Liver (tissue), 2 donors: ENCODE measurements around the gene COMTD1.

Experiments used
- CTCF ChIP-seq: fragments of 150-350 bp; IDR thresholded peaks from 2 replicates; pipeline ENCODE4 v1.5.1; 2017; ENCODE audit warnings: improper control_type of control experiment, low read depth, low read length; ENCODE audit not compliant: missing input control
- FOXA1 ChIP-seq: IDR thresholded peaks from 2 replicates; pipeline ENCODE4 v1.6.1; 2016; ENCODE audit warnings: antibody characterized with exemption
- donor health status: healthy.

GRCh38 chr10:75253281-75254220 is 17.8 kb upstream of the COMTD1 start:
- TF ChIP-seq CTCF, result no peak
- TF ChIP-seq FOXA1, result no peak
